SH-SY5Y (cell line): Measurements from ENCODE around the gene NMB.

Experiments
- GATA2 ChIP-seq: IDR thresholded peaks from 2 replicates; pipeline ENCODE4 v1.6.1; 2011; ENCODE audit warnings: mild to moderate bottlenecking, low read depth, low read length
- GATA3 ChIP-seq: IDR thresholded peaks from 2 replicates; pipeline ENCODE4 v1.6.1; 2011; ENCODE audit warnings: low read depth, mild to moderate bottlenecking, low read length, moderate library complexity

- no peak for TF ChIP-seq GATA2
- no peak for TF ChIP-seq GATA3
These were observed 45.0 kb upstream of the NMB start for GRCh38 chr15:84702961-84703482.
